ENCODE data around the gene GDPD1. TPM values are rescaled to one million over a fixed set of nuclear protein-coding genes. Genes with fewer than 3 reads are reported as not detected.

Gene GDPD1
- 0.81 to 1.3 TPM (median 0.98 TPM) in 5 replicates for total RNA-seq (2022; extraction: Qiagen RNA extraction; ENCODE audit: low read depth)

GRCh38 chr17:59220328-59221158, at the start of gene GDPD1:
Gene GDPD1, plus strand, starts transcription at chr17:59220511. Its CDS starts 99 bp downstream, at chr17:59220610.

Other genes with a start within 250 kb of the GDPD1 start
- gene TRIM37, start 113.6 kb upstream of the GDPD1 start, total RNA-seq (2022; extraction: Qiagen RNA extraction; ENCODE audit: low read depth), result 20.6 to 26.2 TPM (median 22.2 TPM) in 5 replicates
- 93.8 to 164 TPM (median 96.3 TPM) in 5 replicates for gene SKA2, start 65.3 kb upstream of the GDPD1 start, total RNA-seq (2022; extraction: Qiagen RNA extraction; ENCODE audit: low read depth)
- 45.6 to 58.7 TPM (median 56.4 TPM) in 5 replicates for gene PRR11, start 64.8 kb upstream of the GDPD1 start, total RNA-seq (2022; extraction: Qiagen RNA extraction; ENCODE audit: low read depth)
- gene SMG8, start 10.5 kb upstream of the GDPD1 start, total RNA-seq (2022; extraction: Qiagen RNA extraction; ENCODE audit: low read depth), result 26.4 to 32.7 TPM (median 27.9 TPM) in 5 replicates
- 1.6 to 3.4 TPM (median 3.2 TPM) in 5 replicates for gene YPEL2, start 111.1 kb downstream of the GDPD1 start, total RNA-seq (2022; extraction: Qiagen RNA extraction; ENCODE audit: low read depth)